Midbrain (tissue), 1 donor: ENCODE measurements around the gene MN1.
"Not testable (repeated sequence)": the region's sequence is repeated elsewhere in the genome, so short reads cannot be mapped to it uniquely, and the experiment has no call there.

Source experiments
- DNase-seq: peaks from one replicate; lab custom pipeline; 2025; lab: John Stamatoyannopoulos, UW

MN1 gene

GRCh38 chr22:27761665-27762064 is 39.9 kb downstream of the MN1 start:
- no peak for DNase-seq

- no peak for DNase-seq
These were observed 40.6 kb downstream of the MN1 start for GRCh38 chr22:27761000-27761399.

GRCh38 chr22:27760474-27760873 is 41.1 kb downstream of the MN1 start:
- DNase-seq, result no peak

DNA sequence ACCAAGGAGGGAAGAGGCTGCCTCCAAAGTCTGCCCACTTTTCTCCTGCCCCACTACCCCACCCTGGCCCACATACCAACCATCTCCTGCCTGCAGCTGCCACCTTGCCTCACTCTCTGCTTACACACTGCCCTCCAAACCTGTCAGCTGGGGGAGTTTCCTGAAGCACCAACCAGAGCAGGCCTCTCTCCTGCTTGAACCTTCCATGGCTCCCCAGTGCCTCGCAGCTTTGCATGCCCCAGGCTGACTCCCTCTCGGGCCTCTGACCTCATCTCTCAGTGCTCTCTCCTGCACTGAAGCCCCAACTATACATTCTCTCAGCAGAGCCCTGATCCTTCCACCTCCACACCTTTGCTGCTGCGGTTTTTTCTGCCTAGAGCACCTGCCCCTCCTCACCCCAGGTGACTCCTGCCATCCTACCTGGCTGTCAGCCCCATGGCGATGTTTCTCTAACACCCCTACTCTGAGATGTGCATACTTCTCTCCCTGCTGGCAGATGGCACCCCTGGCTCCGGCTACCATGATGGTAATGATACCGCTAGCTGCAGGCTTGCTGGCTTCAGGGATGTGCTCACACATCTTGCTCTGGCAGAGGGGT is 43.5 kb downstream of the MN1 start:
- no peak for DNase-seq

GRCh38 chr22:27756212-27756660 is 45.3 kb downstream of the MN1 start:
- no peak for DNase-seq

DNA sequence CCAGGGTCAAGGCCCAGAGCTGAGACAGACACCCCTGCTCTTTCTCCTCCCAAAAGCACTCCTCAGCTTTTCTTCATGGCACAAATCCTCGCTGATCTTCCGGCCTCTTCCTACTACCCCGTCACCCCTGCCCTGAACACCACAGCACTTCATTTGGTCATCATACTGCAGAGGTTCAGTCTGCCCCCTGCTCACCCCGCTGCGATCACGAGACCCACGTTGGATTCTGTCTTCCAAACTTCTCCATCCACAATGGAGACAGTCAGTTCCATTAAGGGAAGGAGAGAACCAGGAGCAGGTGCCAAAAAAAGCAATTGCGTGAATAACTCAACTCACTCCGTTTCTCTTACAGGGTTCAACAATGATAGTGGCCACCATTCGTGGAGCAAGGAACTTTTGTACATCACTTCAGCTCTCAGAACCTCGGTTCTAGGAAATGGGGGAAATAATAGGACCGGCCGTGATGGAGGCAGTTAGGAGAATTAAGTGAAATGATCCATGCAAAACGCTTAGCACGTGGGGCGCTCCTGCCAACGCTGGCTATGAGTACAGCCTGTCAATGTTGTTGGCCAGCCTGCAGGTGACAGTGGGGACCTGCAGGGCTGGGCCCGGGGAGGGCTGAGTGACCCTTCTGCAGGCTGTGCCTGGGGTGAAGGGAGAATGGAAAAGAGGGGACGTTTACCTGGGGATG is 45.9 kb downstream of the MN1 start:
- DNase-seq, result no peak

GRCh38 chr22:27754888-27755480 is 46.6 kb downstream of the MN1 start:
- DNase-seq, result no peak

- DNase-seq, result no peak
These were observed 47.2 kb downstream of the MN1 start for GRCh38 chr22:27754247-27754887.

GRCh38 chr22:27752771-27753170 is 48.8 kb downstream of the MN1 start:
- DNase-seq, result no peak

DNA sequence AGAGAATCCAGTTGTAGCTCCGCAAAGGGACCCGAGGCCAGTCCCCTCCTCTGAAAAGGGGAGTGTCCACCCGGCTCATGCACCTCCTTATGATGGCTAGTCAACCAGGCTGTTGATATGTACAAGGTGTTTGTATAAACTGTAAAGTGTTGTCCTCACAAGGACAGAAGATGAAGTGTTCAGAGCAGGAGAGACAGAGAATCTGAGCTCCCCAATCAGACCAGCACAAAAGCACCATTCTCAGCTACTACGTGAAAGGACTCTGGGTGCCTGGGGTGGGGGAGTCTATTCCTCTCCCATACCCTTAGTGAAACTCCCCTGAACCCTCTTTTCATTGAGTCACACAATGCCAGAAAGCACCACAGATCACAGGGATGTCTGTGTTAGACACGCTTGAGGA is 49.4 kb downstream of the MN1 start:
- no peak for DNase-seq

DNA sequence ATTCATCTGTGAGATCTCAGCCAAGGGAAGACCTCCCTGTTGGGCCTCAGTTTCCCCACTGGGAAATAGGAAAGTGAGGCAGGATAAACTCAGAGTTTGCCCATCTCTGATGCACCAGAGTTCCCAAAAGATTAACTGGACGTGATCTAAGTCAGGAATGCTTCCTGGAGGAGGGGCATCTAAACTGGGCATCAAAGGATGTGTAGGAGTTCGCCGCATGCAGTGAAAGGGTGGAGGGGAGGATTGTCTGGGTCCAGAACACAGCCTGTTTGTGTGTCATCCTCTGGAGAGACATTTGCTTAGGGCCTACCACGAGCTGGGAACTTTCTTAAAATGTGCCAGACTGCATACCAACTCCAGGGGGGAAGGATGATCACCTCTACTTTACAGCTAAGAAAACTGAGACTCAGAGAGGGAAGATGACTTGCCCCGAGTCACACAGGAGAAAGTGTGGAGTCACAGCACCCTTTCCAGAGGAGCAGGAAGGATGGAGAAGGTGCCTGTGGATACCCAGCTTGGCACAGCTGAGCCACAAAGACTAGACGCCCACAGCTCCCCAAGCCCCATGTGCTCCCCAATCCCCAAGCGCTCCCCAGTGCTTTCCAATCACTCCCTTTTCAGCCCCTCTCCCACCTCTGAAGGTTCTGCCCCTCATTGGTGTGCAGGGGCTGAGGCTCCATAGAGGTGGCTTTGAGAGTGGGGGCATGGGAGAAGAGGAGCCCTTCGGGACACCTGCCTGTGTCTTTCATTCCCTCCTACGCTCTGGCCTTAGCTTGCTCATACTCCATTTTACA is 50.1 kb downstream of the MN1 start:
- DNase-seq, result no peak

DNA sequence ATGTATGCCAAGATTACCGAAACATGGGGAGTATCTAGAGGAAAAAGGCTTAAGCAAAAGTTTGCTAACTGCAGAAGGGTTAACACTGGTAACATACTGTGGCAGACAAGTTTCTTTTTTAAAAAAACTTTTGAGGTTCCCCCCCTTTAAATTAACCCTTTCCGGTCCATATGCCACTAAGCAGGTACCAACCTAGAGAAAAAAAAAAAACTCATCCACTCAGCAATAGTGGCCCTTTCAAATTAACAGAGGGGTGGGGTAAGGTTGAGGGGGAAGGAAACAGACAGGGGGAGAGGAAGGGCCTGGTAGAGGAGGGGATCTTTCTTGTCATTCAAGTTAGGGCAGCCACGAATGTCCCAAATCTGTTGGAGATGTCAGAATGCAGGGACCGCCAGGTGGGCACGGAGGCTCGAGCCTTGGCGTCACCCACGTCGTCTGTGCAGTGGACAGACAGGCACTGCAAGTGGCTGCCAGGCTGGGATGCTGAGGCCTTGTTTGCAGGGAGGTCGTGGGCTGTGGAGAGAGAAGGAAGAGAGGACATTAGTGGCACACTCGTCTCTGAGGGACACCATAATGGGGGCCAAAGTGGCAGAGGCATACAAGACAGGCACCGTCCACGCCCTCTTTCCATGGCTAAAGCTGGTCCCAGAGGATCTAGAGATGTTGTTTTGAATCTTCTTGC is 50.8 kb downstream of the MN1 start:
- no peak for DNase-seq

GRCh38 chr22:27749597-27750225 is 51.8 kb downstream of the MN1 start:
- DNase-seq, result no peak

DNA sequence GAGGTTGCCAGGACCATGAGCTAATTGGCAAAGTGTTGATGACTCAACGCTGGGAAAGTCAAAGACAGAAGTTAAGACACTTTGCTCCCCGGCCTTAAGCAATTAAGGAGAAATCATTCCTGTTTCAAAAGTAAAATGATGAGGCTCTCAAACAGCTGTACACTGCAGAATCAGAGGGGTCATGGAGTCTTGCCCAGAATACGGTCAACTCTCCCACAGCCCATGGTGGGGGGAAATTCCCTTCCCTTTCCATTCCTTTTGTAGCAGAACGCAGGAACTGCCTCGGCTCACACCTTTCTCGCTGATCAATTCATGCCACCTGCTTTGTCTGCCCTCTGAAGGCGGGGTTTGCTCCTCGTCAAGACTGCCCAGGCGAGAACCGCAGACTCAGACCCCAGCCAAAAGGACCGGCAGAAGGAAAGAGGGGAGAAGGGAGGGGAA is 52.8 kb downstream of the MN1 start:
- no peak for DNase-seq

GRCh38 chr22:27748349-27748748 is 53.2 kb downstream of the MN1 start:
- DNase-seq, result no peak

GRCh38 chr22:27747396-27748221 is 53.9 kb downstream of the MN1 start:
- no peak for DNase-seq

DNA sequence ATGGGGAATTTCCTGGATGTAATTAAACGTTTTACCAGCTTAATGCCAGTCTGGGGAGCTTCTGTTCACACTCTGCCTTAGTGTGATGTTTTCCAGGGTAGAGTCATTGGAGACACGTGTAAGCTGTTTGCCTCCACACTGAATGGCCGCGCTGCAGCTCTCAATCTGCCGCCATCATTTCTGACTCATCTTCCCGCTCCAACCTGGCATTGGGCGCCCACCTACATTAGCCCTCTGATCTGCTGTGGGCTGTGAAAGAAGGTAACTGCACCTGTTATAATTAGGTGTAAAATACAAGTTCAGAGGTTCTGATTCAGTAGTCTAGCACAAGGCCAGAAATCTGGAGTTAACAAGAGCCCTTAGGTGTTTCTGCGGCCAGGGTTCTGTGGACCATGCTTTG is 54.6 kb downstream of the MN1 start:
- no peak for DNase-seq

DNA sequence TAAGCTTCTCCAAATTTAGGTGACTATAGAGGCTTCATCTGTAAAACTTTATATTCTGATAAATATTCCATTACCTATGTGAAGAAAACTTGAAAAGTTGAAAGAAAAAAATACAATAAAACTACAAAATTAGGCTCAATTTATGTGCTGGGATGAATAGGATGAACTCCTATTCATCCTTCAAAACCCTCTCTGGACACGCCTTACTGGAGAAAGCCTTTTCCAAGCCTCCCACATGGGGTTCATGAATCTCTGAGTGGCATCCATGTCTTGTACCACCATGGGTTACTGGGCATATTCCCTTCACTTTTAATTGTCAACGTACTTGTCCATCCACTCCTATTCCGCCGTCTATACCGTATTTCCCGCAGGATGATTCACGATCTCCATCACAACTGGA is 55.7 kb downstream of the MN1 start:
- no peak for DNase-seq

GRCh38 chr22:27745154-27745553 is 56.4 kb downstream of the MN1 start:
- no peak for DNase-seq

GRCh38 chr22:27744078-27744477 is 57.5 kb downstream of the MN1 start:
- DNase-seq, result not testable (repeated sequence)
